Measurements from ENCODE around the gene KIAA0513.

The KIAA0513 gene

GRCh38 chr16:84986879-84987278 lies 40.7 kb upstream of the KIAA0513 start:
- H3K4me1 Mint-ChIP-seq = peaks cover 14% of the 10 kb centered on the region
- H3K4me3 Mint-ChIP-seq = no peak overlapping the region
- H3K36me3 Mint-ChIP-seq (ENCODE audit: low read depth) = peaks cover 61% of the 10 kb centered on the region
- H3K27me3 Mint-ChIP-seq (ENCODE audit: low read depth) = no peaks in the 10 kb centered on the region
- H3K9me3 Mint-ChIP-seq = no peaks in the 10 kb centered on the region
- H3K27ac Mint-ChIP-seq = no peak overlapping the region
- TF ChIP-seq, protein P1, sequence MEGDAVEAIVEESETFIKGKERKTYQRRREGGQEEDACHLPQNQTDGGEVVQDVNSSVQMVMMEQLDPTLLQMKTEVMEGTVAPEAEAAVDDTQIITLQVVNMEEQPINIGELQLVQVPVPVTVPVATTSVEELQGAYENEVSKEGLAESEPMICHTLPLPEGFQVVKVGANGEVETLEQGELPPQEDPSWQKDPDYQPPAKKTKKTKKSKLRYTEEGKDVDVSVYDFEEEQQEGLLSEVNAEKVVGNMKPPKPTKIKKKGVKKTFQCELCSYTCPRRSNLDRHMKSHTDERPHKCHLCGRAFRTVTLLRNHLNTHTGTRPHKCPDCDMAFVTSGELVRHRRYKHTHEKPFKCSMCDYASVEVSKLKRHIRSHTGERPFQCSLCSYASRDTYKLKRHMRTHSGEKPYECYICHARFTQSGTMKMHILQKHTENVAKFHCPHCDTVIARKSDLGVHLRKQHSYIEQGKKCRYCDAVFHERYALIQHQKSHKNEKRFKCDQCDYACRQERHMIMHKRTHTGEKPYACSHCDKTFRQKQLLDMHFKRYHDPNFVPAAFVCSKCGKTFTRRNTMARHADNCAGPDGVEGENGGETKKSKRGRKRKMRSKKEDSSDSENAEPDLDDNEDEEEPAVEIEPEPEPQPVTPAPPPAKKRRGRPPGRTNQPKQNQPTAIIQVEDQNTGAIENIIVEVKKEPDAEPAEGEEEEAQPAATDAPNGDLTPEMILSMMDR (IDR thresholded peaks at IDR 0.05; ENCODE audit: unreplicated experiment in 3 of 3) = no peak

- H3K27me3 Mint-ChIP-seq (ENCODE audit: low read depth) = no peaks in the 10 kb centered on the region
- no peak overlapping the region for H3K27ac Mint-ChIP-seq
These were observed 39.1 kb upstream of the KIAA0513 start for GRCh38 chr16:84988328-84989080.

DNA sequence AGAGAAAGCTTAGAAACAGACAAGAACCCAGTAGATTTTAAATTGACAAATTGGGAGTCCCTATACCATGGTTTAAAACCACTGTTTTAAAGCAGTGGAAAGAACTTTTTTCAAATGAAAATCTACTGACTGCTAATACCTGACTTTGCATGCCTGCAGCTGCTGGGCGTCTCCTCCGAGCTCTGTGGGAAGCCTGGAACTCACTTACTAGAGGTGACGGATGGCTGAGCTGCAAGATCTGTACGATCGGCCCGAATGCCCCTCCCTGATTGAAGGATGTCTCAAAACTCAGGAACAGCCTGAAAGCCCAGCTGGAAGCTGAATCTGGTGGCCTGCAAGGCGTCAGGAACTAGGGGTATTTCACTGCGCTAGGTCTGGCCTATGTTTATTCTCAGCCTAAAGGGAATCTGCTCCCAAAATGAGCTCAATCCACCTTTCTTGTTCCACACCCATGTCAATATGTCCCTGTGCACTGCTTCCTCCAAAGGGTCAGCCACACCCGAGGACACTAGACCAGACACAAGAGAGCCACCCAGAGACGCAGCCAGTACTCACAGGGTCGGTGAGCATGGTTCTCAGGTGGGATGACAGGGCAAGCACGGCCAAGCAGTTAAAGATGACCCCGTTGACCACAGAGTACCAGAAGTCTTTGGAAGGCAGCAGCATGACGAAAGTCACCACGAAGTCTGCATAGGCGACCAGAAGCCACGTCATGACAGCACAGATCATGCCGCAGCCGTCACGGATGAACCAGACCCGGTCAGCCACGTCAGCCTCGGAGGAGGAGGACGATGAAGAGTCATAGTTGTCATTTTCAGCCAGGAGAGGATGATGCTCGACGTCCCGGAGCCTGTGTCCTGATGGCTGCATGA lies 37.6 kb upstream of the KIAA0513 start:
- Mint-ChIP-seq H3K4me1 (peaks cover 14% of the 10 kb centered on the region), H3K27ac (peak overlapping the region in 2 of 3 experiments; percentile 26 to 40), H3K27me3 (ENCODE audit: low read depth) (no peaks in the 10 kb centered on the region), H3K36me3 (ENCODE audit: low read depth) (peaks cover 70% of the 10 kb centered on the region), H3K4me3 (no peak overlapping the region), H3K9me3 (no peaks in the 10 kb centered on the region)
- TF ChIP-seq, protein P1 (IDR thresholded peaks at IDR 0.05; ENCODE audit: unreplicated experiment in 3 of 3) = no peak

More at GRCh38 chr16:84988328-84989080, 39.1 kb upstream of the KIAA0513 start:
- TF ChIP-seq, protein P1 (IDR thresholded peaks at IDR 0.05; ENCODE audit: unreplicated experiment in 3 of 3) = no peak
- H3K4me3 Mint-ChIP-seq = no peak overlapping the region
- no peaks in the 10 kb centered on the region for H3K9me3 Mint-ChIP-seq
- H3K36me3 Mint-ChIP-seq (ENCODE audit: low read depth) = peaks cover 59% of the 10 kb centered on the region
- peaks cover 14% of the 10 kb centered on the region for H3K4me1 Mint-ChIP-seq

DNA sequence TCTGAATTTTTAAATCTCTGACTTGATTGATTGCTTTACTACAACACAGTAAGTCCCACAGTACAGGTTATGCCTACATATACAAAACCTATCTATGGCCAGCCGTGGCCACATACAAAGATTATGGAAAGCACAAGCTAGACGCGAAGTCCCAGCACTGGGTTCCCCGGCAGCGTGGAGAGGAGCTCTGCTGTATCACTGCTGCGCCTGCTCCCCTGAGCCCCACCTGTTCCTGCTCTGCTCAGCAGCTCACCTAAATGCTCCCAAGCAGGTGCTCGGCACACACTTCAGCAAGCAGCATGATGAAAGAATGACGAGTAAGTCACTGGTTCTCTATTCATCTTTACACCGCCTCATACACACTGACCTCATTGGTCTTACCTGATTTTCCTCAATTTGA lies 36.8 kb upstream of the KIAA0513 start:
- H3K4me1 Mint-ChIP-seq = peaks cover 12% of the 10 kb centered on the region
- H3K36me3 Mint-ChIP-seq (ENCODE audit: low read depth) = peaks cover 72% of the 10 kb centered on the region
- H3K27ac Mint-ChIP-seq = no peak overlapping the region
- H3K27me3 Mint-ChIP-seq (ENCODE audit: low read depth) = no peaks in the 10 kb centered on the region
- H3K4me3 Mint-ChIP-seq = no peak overlapping the region
- no peaks in the 10 kb centered on the region for H3K9me3 Mint-ChIP-seq
- TF ChIP-seq, protein P1 (IDR thresholded peaks at IDR 0.05; ENCODE audit: unreplicated experiment in 3 of 3) = no peak

DNA sequence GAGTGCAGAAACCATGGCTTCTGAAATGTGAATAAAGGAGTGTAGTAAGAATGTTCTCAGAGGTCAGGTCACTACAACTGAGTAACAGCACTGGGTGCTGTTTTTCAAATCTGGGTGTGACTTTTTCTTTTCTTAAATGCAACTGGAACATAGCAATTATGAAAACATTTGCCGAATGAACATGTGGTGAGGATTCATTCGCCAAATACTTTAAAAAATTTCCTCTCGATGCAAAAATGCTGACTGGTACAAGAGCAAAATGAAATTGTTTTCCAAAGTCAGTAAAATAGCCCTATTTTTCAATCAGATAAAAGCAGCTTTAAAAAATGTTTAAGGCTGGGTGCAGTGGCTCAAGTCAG lies 34.9 kb upstream of the KIAA0513 start:
- Mint-ChIP-seq H3K4me3 (no peak overlapping the region), H3K9me3 (no peaks in the 10 kb centered on the region), H3K27ac (no peak overlapping the region), H3K36me3 (ENCODE audit: low read depth) (peaks cover 62% of the 10 kb centered on the region), H3K27me3 (ENCODE audit: low read depth) (no peaks in the 10 kb centered on the region), H3K4me1 (no peaks in the 10 kb centered on the region)
- TF ChIP-seq, protein P1 (IDR thresholded peaks at IDR 0.05; ENCODE audit: unreplicated experiment in 3 of 3) = no peak
